Calu3 (cell line): ENCODE measurements around the gene PRELID2. TPM values are rescaled to one million over a fixed set of nuclear protein-coding genes. Genes with fewer than 3 reads are reported as not detected.

Experiments used
- BruUV-seq: library from RNA; stranded (reverse); fragments of 400-500 nt; replicated peaks from 2 replicates; lab custom pipeline; 2021; lab: Mats Ljungman, UMichigan
- CTCF ChIA-PET: fragments of 300-600 bp; sonication (Branson Sonifier 250); formaldehyde crosslinking; loops from one replicate; lab custom pipeline; 2022; ENCODE audit warnings: antibody characterized with exemption; lab: Charles Lee
- DNase-seq: peaks from one replicate; pipeline ENCODE4 v3.0.0; 2022
- H3K27ac Mint-ChIP-seq: one replicate; pipeline ENCODE4 v1.8.0; 2022; ENCODE audit warnings: mixed read lengths; ENCODE audit not compliant: unreplicated experiment
- H3K27me3 Mint-ChIP-seq: one replicate; pipeline ENCODE4 v1.8.0; 2022; ENCODE audit warnings: mixed read lengths; ENCODE audit not compliant: unreplicated experiment
- H3K36me3 Mint-ChIP-seq: one replicate; pipeline ENCODE4 v1.8.0; 2022; ENCODE audit warnings: mild to moderate bottlenecking, moderate library complexity, mixed read lengths; ENCODE audit not compliant: insufficient read depth, unreplicated experiment
- H3K4me1 Mint-ChIP-seq: one replicate; pipeline ENCODE4 v1.8.0; 2022; ENCODE audit warnings: mild to moderate bottlenecking, low read depth, mixed read lengths; ENCODE audit not compliant: unreplicated experiment
- H3K4me3 Mint-ChIP-seq: one replicate; pipeline ENCODE4 v1.8.0; 2022; ENCODE audit warnings: mild to moderate bottlenecking, low read depth, moderate library complexity, mixed read lengths; ENCODE audit not compliant: unreplicated experiment
- H3K9me3 Mint-ChIP-seq: one replicate; pipeline ENCODE4 v1.8.0; 2022; ENCODE audit warnings: low read depth, mixed read lengths; ENCODE audit not compliant: unreplicated experiment
- intact Hi-C: fragments of 100-400 bp; cut with micrococcal nuclease; formaldehyde crosslinking; loops from one replicate; pipeline ENCODE4 v1.10.0; 2022; ENCODE audit not compliant: unreplicated experiment
- total RNA-seq: library from RNA; stranded (reverse); gene quantifications from 2 replicates; pipeline ENCODE4 v1.2.3, GENCODE V29; 2022
- TF ChIP-seq, protein P1 (sequence below): fragments of 200-600 bp; IDR thresholded peaks from one replicate; pipeline ENCODE4 v1.8.0; 2022; ENCODE audit warnings: antibody characterized with exemption; ENCODE audit not compliant: unreplicated experiment

The PRELID2 gene
- total RNA-seq, 1 experiment from 2014 or later, result 33.4 TPM

DNA sequence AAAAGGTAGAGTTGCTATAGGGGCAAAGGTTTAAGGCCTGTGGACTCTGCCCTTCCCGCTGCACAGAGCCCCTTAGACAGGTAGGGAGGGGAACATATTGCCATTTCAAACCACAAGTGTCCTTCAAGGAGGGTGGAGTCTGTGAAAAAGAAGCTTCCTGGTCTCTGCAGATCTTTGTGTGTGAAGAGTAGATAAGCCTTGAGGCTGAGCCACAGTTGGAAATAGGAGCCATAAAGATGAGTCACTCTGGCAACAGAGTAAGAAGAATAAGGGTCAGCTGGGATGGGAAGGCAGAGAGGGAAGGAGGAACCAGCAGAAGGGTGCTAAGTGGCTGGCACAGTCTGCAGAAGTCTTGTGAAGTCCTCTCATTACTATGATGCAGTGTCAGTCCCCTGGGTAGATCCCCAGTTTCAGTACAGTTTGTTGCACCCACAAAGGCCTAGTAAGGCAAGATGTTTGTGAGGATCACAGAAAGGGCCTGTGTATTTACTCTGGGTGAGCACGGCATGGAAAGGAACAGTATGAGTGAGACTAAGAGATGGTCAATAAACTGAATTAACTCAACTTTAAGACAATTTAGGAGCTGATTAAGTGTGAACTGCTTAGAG is 19.6 kb upstream of the PRELID2 start:
- TF ChIP-seq, protein P1, sequence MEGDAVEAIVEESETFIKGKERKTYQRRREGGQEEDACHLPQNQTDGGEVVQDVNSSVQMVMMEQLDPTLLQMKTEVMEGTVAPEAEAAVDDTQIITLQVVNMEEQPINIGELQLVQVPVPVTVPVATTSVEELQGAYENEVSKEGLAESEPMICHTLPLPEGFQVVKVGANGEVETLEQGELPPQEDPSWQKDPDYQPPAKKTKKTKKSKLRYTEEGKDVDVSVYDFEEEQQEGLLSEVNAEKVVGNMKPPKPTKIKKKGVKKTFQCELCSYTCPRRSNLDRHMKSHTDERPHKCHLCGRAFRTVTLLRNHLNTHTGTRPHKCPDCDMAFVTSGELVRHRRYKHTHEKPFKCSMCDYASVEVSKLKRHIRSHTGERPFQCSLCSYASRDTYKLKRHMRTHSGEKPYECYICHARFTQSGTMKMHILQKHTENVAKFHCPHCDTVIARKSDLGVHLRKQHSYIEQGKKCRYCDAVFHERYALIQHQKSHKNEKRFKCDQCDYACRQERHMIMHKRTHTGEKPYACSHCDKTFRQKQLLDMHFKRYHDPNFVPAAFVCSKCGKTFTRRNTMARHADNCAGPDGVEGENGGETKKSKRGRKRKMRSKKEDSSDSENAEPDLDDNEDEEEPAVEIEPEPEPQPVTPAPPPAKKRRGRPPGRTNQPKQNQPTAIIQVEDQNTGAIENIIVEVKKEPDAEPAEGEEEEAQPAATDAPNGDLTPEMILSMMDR, result no peak
- peak; percentile 55 for DNase-seq
- Mint-ChIP-seq H3K4me1 (peaks cover 41% of the 10 kb centered on the region), H3K27ac (peak overlapping the region; percentile 81), H3K27me3 (no peaks in the 10 kb centered on the region), H3K36me3 (no peaks in the 10 kb centered on the region), H3K9me3 (no peaks in the 10 kb centered on the region), H3K4me3 (no peak overlapping the region)
- CTCF ChIA-PET, result interaction anchor here (0.9 to 1.5 kb wide), 8 partner anchors 9 to 187 kb away, joined by 3 to 5 read pairs (median 3); partner anchors contain the start of gene PRELID2
- no TSS peak for BruUV-seq
- intact Hi-C loops, result loop anchor here (5.0 kb wide), 1 partner anchor 128 kb away; no protein-coding TSS in a partner anchor

DNA sequence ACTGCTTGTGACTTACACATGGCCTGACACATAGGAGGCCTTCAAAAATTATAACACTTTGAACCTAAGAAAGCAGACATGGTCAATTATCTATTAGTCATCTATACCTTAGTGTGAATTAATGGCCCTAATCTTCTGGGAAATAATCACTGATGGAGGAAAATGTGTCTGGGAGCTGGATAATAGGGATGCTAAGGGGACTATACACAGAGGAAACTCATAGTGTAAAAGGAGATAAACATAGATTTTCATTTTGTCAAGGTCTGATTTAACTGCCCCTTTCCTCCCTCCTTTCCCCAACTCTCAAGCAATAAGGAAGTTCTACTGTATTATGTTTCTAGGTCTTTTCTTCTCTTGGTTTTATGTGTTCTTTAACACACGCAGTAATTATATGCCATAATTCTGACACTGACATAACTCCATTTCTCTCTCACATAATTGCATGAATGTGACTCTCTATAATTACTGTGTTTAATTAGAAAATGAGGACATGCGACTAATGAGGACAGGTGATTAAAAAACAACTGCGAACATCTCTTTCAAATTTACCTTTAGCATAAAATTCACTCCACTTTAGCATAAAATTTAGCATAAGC is 18.7 kb upstream of the PRELID2 start:
- peak overlapping the region; percentile 81 for H3K27ac Mint-ChIP-seq
- no TSS peak for BruUV-seq
- DNase-seq, result no peak
- no peaks in the 10 kb centered on the region for H3K36me3 Mint-ChIP-seq
- H3K9me3 Mint-ChIP-seq, result peaks cover 2% of the 10 kb centered on the region
- intact Hi-C loops, result no loop called here
- TF ChIP-seq, protein P1, result no peak
- peaks cover 41% of the 10 kb centered on the region for H3K4me1 Mint-ChIP-seq
- no peak overlapping the region for H3K4me3 Mint-ChIP-seq
- CTCF ChIA-PET, result interaction anchor here (1.0 to 1.5 kb wide), 4 partner anchors 8 to 34 kb away, joined by 3 to 5 read pairs (median 3); partner anchors contain the start of gene PRELID2
- H3K27me3 Mint-ChIP-seq, result no peaks in the 10 kb centered on the region

DNA sequence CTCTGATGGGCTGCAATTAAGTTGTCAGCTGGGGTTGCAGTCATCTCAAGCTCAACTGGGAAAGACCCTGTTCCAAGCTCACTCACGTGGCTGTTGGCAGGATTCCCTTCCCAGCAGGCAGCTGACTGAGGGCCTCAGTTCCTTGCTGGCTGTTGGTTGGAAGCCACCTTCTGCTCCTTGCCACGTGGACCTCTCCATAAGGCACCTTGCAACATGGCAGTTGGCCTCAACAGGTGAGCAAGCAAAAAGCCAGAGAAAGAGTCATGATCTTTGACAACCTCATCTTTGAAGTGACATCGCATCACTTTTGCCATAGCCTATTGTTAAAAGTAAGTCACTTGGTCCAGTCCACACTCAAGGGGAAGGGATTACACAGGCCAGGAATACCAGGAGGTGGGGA is 17.8 kb upstream of the PRELID2 start:
- H3K4me3 Mint-ChIP-seq, result no peak overlapping the region
- BruUV-seq, result no TSS peak
- H3K36me3 Mint-ChIP-seq, result no peaks in the 10 kb centered on the region
- H3K27me3 Mint-ChIP-seq, result no peaks in the 10 kb centered on the region
- intact Hi-C loops, result no loop called here
- peaks cover 2% of the 10 kb centered on the region for H3K9me3 Mint-ChIP-seq
- no peak for DNase-seq
- TF ChIP-seq, protein P1, result no peak
- CTCF ChIA-PET, result interaction anchor here (0.5 to 1.5 kb wide), 3 partner anchors 18 to 69 kb away, joined by 3 to 6 read pairs (median 4); partner anchors contain the start of gene PRELID2
- peaks cover 41% of the 10 kb centered on the region for H3K4me1 Mint-ChIP-seq
- no peak overlapping the region for H3K27ac Mint-ChIP-seq

DNA sequence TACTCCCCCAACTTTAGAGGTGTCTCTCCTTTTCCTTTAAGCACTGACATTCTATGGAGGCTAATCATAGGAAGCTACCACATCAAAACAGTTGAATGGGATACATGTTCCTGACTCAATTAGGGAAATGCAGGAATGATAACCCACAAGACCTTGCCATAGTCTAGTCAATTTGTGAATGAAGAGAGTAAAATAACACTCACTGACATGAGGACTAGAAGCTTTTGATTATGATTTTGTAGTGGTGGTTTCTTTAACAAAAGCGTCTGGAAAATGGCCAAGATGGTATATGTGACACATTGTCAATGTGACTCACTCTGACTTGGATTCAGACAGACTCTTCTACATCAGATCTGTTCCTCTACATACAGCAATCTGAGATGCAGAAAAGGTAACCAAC is 13.7 kb upstream of the PRELID2 start:
- TF ChIP-seq, protein P1, result no peak
- no peak overlapping the region for H3K4me3 Mint-ChIP-seq
- H3K9me3 Mint-ChIP-seq, result peaks cover 2% of the 10 kb centered on the region
- intact Hi-C loops, result no loop called here
- H3K27ac Mint-ChIP-seq, result no peak overlapping the region
- H3K4me1 Mint-ChIP-seq, result peaks cover 14% of the 10 kb centered on the region
- H3K27me3 Mint-ChIP-seq, result no peaks in the 10 kb centered on the region
- CTCF ChIA-PET, result no interaction called here
- no TSS peak for BruUV-seq
- H3K36me3 Mint-ChIP-seq, result no peaks in the 10 kb centered on the region
- DNase-seq, result no peak
